Natural killer cell (primary cell): ENCODE measurements around the gene KDM3B. TPM values are rescaled to one million over a fixed set of nuclear protein-coding genes. Genes with fewer than 3 reads are reported as not detected.

Experiments used
- ATAC-seq, 3 donors: fragments of 150-1000 bp in 2 of 3; fragments of 200-7000 bp in 1 of 3; cut with Tn5 transposase; 1 replicate in 1 of 3; 2 replicates in 2 of 3; pipeline ENCODE4 v1.10.0; 2021; ENCODE audit warnings: mild to moderate bottlenecking in 2 of 3, moderate library complexity in 2 of 3
- DNase-seq, 2 donors: peaks; one replicate each; pipeline versions ENCODE4 v3.0.0 to v3.0.0-alpha.2; 2013 to 2021; ENCODE audit warnings: mixed read lengths in 1 of 2
- H3K27ac ChIP-seq: one replicate; pipeline ENCODE4 v1.5.1; 2013; ENCODE audit warnings: mild to moderate bottlenecking, low read length
- H3K27me3 ChIP-seq: one replicate; pipeline ENCODE4 v1.6.1; 2013; ENCODE audit warnings: low read length; ENCODE audit not compliant: control insufficient read depth, insufficient read depth
- H3K36me3 ChIP-seq: one replicate; pipeline ENCODE4 v1.6.1; 2013; ENCODE audit warnings: low read length; ENCODE audit not compliant: control insufficient read depth, insufficient read depth
- H3K4me1 ChIP-seq: one replicate; pipeline ENCODE4 v1.6.1; 2013; ENCODE audit warnings: low read length; ENCODE audit not compliant: control insufficient read depth, insufficient read depth
- H3K4me3 ChIP-seq: one replicate; pipeline ENCODE4 v1.5.1; 2013; ENCODE audit warnings: low read length
- H3K9me3 ChIP-seq: one replicate; pipeline ENCODE4 v1.6.1; 2013; ENCODE audit warnings: low read length; ENCODE audit not compliant: control insufficient read depth, insufficient read depth
- H3K27ac Mint-ChIP-seq, 2 donors: one replicate each; pipeline ENCODE4 v1.8.0; 2022; ENCODE audit warnings: mild to moderate bottlenecking in 2 of 2, mixed read lengths in 2 of 2, moderate library complexity in 1 of 2
- H3K27me3 Mint-ChIP-seq, 2 donors: one replicate each; pipeline ENCODE4 v1.8.0; 2022; ENCODE audit warnings: low read depth in 2 of 2, mixed read lengths in 2 of 2
- H3K36me3 Mint-ChIP-seq: one replicate; pipeline ENCODE4 v1.8.0; 2022; ENCODE audit warnings: mixed read lengths
- H3K4me1 Mint-ChIP-seq, 2 donors: one replicate each; pipeline ENCODE4 v1.8.0; 2022; ENCODE audit warnings: mixed read lengths in 2 of 2
- H3K4me3 Mint-ChIP-seq: one replicate; pipeline ENCODE4 v1.8.0; 2022; ENCODE audit warnings: mild to moderate bottlenecking, moderate library complexity, mixed read lengths
- H3K9me3 Mint-ChIP-seq, 2 donors: one replicate each; pipeline ENCODE4 v1.8.0; 2022; ENCODE audit warnings: mixed read lengths in 2 of 2
- CTCF ChIP-seq: fragments of 200-600 bp; IDR thresholded peaks from one replicate; pipeline ENCODE4 v1.8.0; 2022; ENCODE audit warnings: antibody characterized with exemption
- WGBS: methylation state at CpG from one replicate; pipeline ENCODE4 v1.1.7; 2013; ENCODE audit warnings: missing lambda C conversion rate; ENCODE audit not compliant: insufficient coverage; 5-methylcytosine and 5-hydroxymethylcytosine counted together
- intact Hi-C: fragments of 100-400 bp; cut with micrococcal nuclease; formaldehyde crosslinking; loops from one replicate; pipeline ENCODE4 v1.14.2; 2022
- total RNA-seq, 4 donors: library from RNA; stranded (reverse); fragments of 120-200 nt in 1 of 4; gene quantifications; one replicate each; pipeline versions ENCODE4 v1.2.3 to v1.2.4, GENCODE V29; 2013 to 2022

KDM3B gene
- total RNA-seq, 3 donors from 2014 or later (not counting 1 experiment from before 2014, with no cell fraction given) = 82.3 to 87.1 (median 82.3) TPM

GRCh38 chr5:138371454-138371853 lies 19.0 kb downstream of the KDM3B start:
- intact Hi-C loops = no loop called here
- WGBS = 96% methylated on average over 1 of the region's 2 CpGs
- Histone ChIP-seq H3K4me3 (no peak overlapping the region), H3K9me3 (no peaks in the 10 kb centered on the region), H3K36me3 (peaks cover 16% of the 10 kb centered on the region), H3K27ac (no peak overlapping the region), H3K4me1 (peaks cover 11% of the 10 kb centered on the region), H3K27me3 (no peaks in the 10 kb centered on the region)
- H3K4me1 Mint-ChIP-seq = peaks cover 26 to 31% of the 10 kb centered on the region in 2 donors
- H3K4me3 Mint-ChIP-seq = no peak overlapping the region
- no peak overlapping the region for H3K27ac Mint-ChIP-seq
- no peak for TF ChIP-seq CTCF
- DNase-seq (no peak), ATAC-seq (no peak)
- H3K36me3 Mint-ChIP-seq = no peaks in the 10 kb centered on the region
- H3K27me3 Mint-ChIP-seq = no peaks in the 10 kb centered on the region
- no peaks in the 10 kb centered on the region for H3K9me3 Mint-ChIP-seq

- DNase-seq = no peak
- H3K4me3 Mint-ChIP-seq = no peak overlapping the region
- no peaks in the 10 kb centered on the region for H3K36me3 Mint-ChIP-seq
- no peaks in the 10 kb centered on the region for H3K27me3 ChIP-seq
- peaks cover 24% of the 10 kb centered on the region for H3K36me3 ChIP-seq
- intact Hi-C loops = no loop called here
- ATAC-seq = no peak
- no peaks in the 10 kb centered on the region for H3K27me3 Mint-ChIP-seq
- TF ChIP-seq CTCF = no peak
- H3K4me1 ChIP-seq = peaks cover 11% of the 10 kb centered on the region
- H3K4me1 Mint-ChIP-seq = peaks cover 19 to 25% of the 10 kb centered on the region in 2 donors
- no peak overlapping the region for H3K27ac ChIP-seq
- no peaks in the 10 kb centered on the region for H3K9me3 Mint-ChIP-seq
- WGBS = 67% methylated on average over 1 of the region's 1 CpG
- H3K27ac Mint-ChIP-seq = peak overlapping the region in 1 of 2 donors; percentile 18
- H3K9me3 ChIP-seq = no peaks in the 10 kb centered on the region
- no peak overlapping the region for H3K4me3 ChIP-seq
Measured at GRCh38 chr5:138372225-138372624, 19.7 kb downstream of the KDM3B start.

GRCh38 chr5:138372653-138373052 lies 20.2 kb downstream of the KDM3B start:
- H3K36me3 Mint-ChIP-seq = no peaks in the 10 kb centered on the region
- no peaks in the 10 kb centered on the region for H3K27me3 Mint-ChIP-seq
- Histone ChIP-seq H3K27me3 (no peaks in the 10 kb centered on the region), H3K27ac (no peak overlapping the region), H3K9me3 (no peaks in the 10 kb centered on the region), H3K36me3 (peaks cover 28% of the 10 kb centered on the region), H3K4me3 (no peak overlapping the region), H3K4me1 (peaks cover 11% of the 10 kb centered on the region)
- peaks cover 19 to 25% of the 10 kb centered on the region in 2 donors for H3K4me1 Mint-ChIP-seq
- intact Hi-C loops = no loop called here
- DNase-seq (no peak), ATAC-seq (no peak)
- no peaks in the 10 kb centered on the region for H3K9me3 Mint-ChIP-seq
- no peak overlapping the region for H3K4me3 Mint-ChIP-seq
- 65% methylated on average over 2 of the region's 5 CpGs for WGBS
- TF ChIP-seq CTCF = no peak
- peak overlapping the region in 1 of 2 donors; percentile 18 for H3K27ac Mint-ChIP-seq

- no peak overlapping the region for H3K4me3 Mint-ChIP-seq
- H3K27me3 ChIP-seq = no peaks in the 10 kb centered on the region
- H3K36me3 Mint-ChIP-seq = peaks cover 10% of the 10 kb centered on the region
- WGBS = 95% methylated on average over 8 of the region's 8 CpGs
- ATAC-seq (no peak), DNase-seq (no peak)
- no peak for TF ChIP-seq CTCF
- H3K36me3 ChIP-seq = peaks cover 70% of the 10 kb centered on the region
- no peaks in the 10 kb centered on the region for H3K9me3 Mint-ChIP-seq
- H3K4me1 Mint-ChIP-seq = no peaks in the 10 kb centered on the region
- H3K27me3 Mint-ChIP-seq = no peaks in the 10 kb centered on the region
- intact Hi-C loops = no loop called here
- no peaks in the 10 kb centered on the region for H3K4me1 ChIP-seq
- no peaks in the 10 kb centered on the region for H3K9me3 ChIP-seq
- no peak overlapping the region for H3K27ac ChIP-seq
- no peak overlapping the region for H3K27ac Mint-ChIP-seq
- H3K4me3 ChIP-seq = no peak overlapping the region
Measured at GRCh38 chr5:138382347-138382746, 29.9 kb downstream of the KDM3B start.
